Prostate gland (tissue), 2 donors: Measurements from ENCODE around the gene PNLDC1.

Source experiments
- POLR2A ChIP-seq: fragments of 450-650 bp; IDR thresholded peaks from one replicate; pipeline ENCODE4 v1.6.1; 2016; ENCODE audit warnings: antibody characterized with exemption, mild to moderate bottlenecking
- POLR2AphosphoS5 ChIP-seq: sonication (generic); formaldehyde crosslinking; IDR thresholded peaks from one replicate; pipeline ENCODE4 v1.6.1; 2017; ENCODE audit warnings: antibody characterized with exemption
- TF ChIP-seq, protein P1 (sequence below), 4 experiments: fragments of 200-600 bp in 2 of 4; fragments of 450-650 bp in 2 of 4; sonication (generic) in 2 of 4; IDR thresholded peaks; 1 replicate in 3 of 4; 2 replicates in 1 of 4; pipeline ENCODE4 v1.5.1; 2016 to 2019; ENCODE audit warnings: antibody characterized with exemption in 4 of 4, mild to moderate bottlenecking in 2 of 4, moderate library complexity in 2 of 4

DNA sequence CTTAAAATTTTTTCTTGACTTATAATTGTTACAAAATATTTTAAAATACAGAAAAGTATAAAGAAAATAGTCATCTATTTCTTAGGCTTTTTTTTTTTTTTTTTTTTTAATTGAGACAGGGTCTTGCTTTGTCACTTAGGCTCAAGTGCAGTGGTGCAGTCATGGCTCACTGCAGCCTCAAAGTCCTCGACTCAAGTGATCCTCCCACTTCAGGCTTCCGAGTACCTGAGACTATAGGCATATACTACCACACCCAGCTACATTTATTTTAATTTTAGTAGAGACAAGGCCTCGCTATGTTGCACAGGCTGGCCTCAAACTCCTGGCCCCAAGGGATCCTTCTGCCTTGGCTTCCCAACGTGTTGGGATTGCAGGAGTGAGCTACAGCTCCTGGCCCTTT, 43.6 kb upstream of the PNLDC1 start:
- TF ChIP-seq POLR2A: no peak
- TF ChIP-seq, protein P1, sequence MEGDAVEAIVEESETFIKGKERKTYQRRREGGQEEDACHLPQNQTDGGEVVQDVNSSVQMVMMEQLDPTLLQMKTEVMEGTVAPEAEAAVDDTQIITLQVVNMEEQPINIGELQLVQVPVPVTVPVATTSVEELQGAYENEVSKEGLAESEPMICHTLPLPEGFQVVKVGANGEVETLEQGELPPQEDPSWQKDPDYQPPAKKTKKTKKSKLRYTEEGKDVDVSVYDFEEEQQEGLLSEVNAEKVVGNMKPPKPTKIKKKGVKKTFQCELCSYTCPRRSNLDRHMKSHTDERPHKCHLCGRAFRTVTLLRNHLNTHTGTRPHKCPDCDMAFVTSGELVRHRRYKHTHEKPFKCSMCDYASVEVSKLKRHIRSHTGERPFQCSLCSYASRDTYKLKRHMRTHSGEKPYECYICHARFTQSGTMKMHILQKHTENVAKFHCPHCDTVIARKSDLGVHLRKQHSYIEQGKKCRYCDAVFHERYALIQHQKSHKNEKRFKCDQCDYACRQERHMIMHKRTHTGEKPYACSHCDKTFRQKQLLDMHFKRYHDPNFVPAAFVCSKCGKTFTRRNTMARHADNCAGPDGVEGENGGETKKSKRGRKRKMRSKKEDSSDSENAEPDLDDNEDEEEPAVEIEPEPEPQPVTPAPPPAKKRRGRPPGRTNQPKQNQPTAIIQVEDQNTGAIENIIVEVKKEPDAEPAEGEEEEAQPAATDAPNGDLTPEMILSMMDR (IDR thresholded peaks at IDR 0.05): no peak
- TF ChIP-seq POLR2AphosphoS5: no peak
